Fibroblast of skin of left quadriceps (primary cell): ENCODE measurements around the gene EIF2S1.
"Not testable (repeated sequence)": the region's sequence is repeated elsewhere in the genome, so short reads cannot be mapped to it uniquely, and the experiment has no call there.

Experiments
- DNase-seq, 2 experiments: peaks; one replicate each; pipeline ENCODE4 v3.0.0-alpha.2; 2013; ENCODE audit warnings: low read depth in 2 of 2

EIF2S1 gene

DNA sequence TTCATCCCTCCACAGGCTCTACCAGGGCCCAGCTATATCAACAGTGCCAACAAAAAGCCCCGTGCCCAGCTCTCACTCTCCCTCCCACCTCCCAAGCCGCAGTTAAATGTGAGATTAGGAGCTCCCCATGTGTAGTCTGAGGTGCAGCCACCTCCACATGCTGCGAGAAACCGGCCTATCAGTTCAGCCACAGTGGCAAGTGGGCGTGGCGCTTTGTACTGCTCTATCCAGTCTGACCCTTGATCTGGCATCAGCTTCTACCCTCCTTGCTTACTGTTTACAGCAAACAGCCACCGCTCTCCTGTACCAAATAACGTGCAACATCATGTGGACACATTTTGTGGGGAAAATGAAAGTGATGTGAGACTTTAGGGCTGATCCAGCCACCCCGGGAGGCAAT is 50.2 kb downstream of the EIF2S1 start:
- DNase-seq: no peak

DNA sequence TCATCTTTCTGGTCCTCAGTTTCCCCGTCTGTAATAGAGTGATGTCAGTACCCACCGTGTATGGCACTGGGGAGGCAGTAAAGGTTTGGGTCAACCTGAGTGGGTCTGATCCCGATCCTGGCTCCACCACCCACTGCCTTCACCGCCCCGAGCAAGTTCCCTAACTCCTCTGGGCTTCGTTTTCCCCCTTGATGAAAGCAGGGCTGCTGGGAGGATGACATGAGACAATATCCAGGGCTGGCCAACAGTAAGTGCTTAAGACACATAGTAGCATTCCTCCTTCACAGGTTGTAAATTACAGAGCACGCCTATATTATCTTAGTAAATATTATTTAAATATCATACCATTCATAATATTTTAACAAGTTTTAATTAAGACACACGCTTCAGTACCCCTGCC is 51.2 kb downstream of the EIF2S1 start:
- DNase-seq: no peak

- no peak for DNase-seq
These were observed 51.8 kb downstream of the EIF2S1 start, which contains the start of gene PLEK2 for GRCh38 chr14:67411820-67412421. Gene PLEK2, minus strand, starts transcription at chr14:67412165. Its CDS starts 106 bp downstream, at chr14:67412059.

DNA sequence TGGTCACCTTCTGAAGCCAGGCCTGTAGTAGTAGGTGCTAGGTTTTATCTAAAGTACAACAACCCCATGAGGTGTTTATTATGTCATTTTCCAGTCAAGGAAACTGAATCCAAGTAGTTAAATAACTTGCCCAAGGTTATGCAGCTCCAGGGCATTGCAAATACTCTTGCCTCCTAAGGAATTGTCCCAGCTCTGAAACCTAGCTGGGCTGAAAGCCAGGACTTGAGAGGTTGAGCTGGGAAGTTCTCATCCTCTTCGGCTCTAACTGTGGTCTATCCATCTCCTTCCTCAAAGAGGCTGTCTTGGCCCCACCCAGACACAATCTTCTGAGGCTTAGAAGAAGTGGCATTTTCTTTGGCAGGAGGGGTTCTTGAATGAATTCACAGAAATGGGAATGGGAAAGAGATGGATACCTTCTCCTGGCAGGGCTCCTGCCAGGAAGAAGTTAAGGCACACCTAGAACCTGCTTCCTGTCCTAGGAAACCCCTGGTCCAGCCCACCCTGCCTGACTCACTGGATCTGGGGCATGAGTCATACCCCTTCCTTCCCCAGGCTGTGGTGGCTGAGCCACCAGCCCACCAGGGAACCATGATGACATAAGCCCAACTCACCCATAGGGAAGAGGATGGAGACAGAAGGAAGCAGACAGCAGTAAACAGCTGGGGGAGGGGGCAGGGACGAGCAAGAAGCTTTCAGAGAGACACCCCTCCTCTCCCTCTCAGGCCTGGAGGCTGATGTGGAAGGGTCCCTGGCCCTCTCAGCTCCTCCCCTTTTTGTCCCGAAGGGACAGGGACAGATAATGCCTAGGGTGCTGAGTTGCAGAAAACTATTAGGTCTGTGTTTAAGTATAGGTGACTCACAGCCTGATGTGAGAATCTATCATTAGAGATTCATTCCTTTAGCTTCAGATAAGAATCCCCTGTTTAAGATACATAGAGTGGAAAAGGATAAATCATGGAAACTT is 54.0 kb downstream of the EIF2S1 start:
- DNase-seq: peak; percentile 43 to 50

- not testable (repeated sequence) for DNase-seq
These were observed 55.5 kb downstream of the EIF2S1 start for GRCh38 chr14:67415610-67416009.

GRCh38 chr14:67416085-67416484 is 56.0 kb downstream of the EIF2S1 start:
- DNase-seq: no peak

GRCh38 chr14:67416810-67417209 is 56.7 kb downstream of the EIF2S1 start:
- no peak for DNase-seq

- DNase-seq: no peak
These were observed 57.5 kb downstream of the EIF2S1 start for GRCh38 chr14:67417633-67418032.

- no peak for DNase-seq
These were observed 58.5 kb downstream of the EIF2S1 start for GRCh38 chr14:67418401-67419191.

DNA sequence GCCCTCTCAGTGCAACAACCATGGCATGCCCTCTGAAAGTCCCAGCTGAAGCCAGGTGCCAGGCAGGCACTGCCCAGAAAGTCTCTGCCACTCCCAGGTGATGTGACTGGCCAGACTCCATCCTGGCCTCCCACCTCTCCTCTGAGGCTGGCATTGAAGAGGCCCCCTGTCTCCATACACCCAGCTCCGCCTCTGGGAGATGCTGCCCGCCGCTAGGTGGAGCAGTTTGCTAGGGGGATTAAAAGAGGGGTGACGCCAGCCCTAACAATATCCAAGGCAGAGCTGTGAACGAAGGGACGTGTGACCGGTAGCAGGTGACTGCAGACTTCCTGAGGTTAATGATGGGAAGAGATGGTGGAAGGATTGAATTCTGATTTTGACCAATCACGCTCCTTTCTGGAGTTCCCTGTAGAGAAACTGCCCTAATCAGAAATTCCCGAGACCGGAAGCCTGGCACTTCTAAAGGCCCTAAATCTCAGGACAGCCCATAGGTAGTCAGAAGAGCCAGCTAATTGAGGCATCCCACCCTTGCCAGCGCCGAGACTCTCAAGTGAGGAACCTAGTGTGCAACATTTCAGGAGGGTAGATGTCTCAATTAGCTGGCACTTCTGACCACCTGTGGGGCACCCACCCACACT is 60.1 kb downstream of the EIF2S1 start:
- DNase-seq: no peak

DNA sequence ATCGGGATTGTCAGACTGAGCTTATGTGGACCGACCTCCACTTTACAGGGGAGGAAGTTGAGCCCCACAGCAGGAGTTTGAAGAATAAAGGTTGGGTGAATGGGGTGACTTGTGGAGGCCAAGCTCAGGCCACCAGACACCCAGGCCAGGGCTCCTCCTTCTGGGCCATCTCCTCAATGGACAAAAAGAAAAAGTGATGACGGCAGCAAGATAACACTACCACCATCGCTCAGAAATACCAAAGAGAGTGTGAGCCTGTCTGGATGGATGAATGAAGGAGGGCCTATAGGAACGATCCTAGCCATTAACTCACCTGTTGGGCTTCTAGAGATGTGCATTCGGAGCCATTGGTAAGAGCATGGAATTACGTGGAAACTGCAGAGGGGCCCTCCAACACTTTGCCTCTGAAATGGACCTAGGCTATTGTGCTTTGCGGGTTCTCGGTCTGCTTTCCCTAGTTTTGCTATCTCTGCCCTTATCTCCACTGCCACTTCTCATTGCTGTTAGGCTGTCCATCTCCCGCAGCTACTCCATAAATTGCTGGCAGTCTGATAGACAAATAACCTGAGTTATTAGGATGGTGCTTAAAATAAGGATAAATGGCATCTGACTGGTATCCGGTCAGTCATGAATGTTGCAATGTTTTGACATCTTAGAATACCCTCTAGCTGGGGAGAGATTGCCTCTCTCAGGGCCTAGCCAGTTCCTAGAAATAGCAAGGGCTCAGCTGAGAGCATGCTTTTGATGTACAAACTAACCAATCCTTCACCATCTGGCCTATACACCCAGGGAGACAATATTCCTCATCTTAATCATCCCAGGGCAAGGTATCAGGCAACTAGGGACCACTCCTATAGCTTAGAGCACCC is 61.5 kb downstream of the EIF2S1 start:
- no peak for DNase-seq

GRCh38 chr14:67423424-67423823 is 63.3 kb downstream of the EIF2S1 start:
- no peak for DNase-seq

DNA sequence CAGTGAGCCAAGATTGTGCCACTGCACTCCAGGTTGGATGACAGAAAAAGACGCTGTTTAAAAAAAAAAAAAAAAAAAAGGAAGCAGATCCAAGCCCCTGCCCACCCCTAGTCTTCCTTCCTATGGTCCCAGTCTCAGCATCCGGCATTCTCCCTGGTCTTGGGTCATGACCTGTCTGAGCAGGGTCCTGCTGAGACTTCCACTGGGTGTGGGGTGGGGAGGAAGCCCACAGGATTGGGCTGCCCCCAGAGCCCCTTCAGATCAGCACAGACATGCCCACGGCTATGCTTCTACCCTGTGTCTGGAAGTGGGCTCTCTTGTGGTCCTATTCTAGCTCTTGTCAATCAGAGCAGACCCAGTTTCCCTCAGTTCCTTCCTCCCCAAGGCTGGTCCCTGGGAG is 64.4 kb downstream of the EIF2S1 start:
- DNase-seq: no peak

DNA sequence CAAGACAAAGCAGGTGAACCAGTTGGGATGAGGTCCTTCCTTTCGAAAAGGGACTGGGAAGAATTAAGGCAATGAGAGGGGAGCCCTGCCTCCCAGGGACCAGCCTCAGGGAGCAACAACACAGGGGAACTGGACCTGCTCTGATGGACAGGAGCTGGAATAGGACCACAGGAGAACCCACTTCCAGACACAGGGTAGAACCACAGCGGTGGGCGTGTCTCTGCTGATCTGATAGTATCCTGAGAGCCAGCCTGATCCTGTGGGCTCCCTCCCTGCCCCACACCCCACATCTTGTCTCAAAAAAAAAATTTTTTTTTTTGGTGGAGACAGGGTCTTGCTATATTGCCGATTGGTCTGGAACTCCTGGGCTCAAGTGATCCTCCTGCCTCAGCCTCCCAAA is 65.5 kb downstream of the EIF2S1 start:
- DNase-seq: no peak

- DNase-seq: no peak
These were observed 66.0 kb downstream of the EIF2S1 start for GRCh38 chr14:67426161-67426560.

- peak; percentile 44 to 47 for DNase-seq
These were observed 67.0 kb downstream of the EIF2S1 start for GRCh38 chr14:67426983-67427606.

DNA sequence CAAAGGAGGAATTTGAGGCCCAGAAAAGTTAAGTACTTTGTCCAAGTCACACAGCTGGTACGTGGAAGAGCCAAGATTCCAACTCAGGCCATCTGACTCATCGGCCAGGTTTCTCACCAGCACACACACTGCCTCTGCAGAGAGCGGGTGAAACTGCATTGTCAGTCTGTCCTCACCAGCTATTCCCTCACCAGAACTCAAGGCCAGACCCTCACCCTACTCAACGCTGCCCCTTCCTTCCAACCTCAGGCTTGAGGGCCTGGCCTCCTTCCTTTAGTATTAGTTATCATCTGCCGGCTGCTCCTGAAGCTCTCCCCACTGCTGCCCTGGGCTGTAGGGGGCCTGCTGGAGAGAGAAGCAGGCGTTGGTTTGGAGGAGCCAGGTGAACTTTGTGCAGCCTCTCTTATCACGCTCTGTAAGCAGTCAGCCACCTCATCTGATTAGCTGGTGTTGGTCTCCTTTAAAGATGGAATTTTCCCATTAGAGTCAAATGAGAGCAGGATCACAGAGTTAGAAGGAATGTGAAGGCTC is 68.4 kb downstream of the EIF2S1 start:
- DNase-seq: no peak

GRCh38 chr14:67429510-67430205 is 69.5 kb downstream of the EIF2S1 start:
- DNase-seq: peak; percentile 44 to 55

GRCh38 chr14:67432050-67432564 is 72.0 kb downstream of the EIF2S1 start:
- DNase-seq: peak; percentile 62 to 68
